GM06990 (cell line): ENCODE results near the gene CFAP161.

Experiments used
- DNase-seq: peaks from one replicate; pipeline ENCODE4 v3.0.0-alpha.2; 2011; ENCODE audit not compliant: insufficient read length; ENCODE audit errors: extremely low read depth
- H3K27me3 ChIP-seq: replicated peaks from 2 replicates; pipeline ENCODE4 v1.6.0; 2011; ENCODE audit warnings: low read length; ENCODE audit not compliant: control insufficient read depth, insufficient read depth
- H3K36me3 ChIP-seq: 2 replicates; pipeline ENCODE4 v1.5.1; 2011; ENCODE audit warnings: low read length; ENCODE audit not compliant: control insufficient read depth, insufficient read depth
- H3K4me3 ChIP-seq: replicated peaks from 2 replicates; pipeline ENCODE4 v1.5.1; 2011; ENCODE audit warnings: low read depth, mild to moderate bottlenecking, control low read depth, low read length
- TF ChIP-seq, protein P1 (sequence below): IDR thresholded peaks from 2 replicates; pipeline ENCODE4 v1.5.1; 2011; ENCODE audit warnings: low read length, control low read depth, mild to moderate bottlenecking, inconsistent platforms; ENCODE audit not compliant: insufficient read depth, poor library complexity, severe bottlenecking

Gene CFAP161

DNA sequence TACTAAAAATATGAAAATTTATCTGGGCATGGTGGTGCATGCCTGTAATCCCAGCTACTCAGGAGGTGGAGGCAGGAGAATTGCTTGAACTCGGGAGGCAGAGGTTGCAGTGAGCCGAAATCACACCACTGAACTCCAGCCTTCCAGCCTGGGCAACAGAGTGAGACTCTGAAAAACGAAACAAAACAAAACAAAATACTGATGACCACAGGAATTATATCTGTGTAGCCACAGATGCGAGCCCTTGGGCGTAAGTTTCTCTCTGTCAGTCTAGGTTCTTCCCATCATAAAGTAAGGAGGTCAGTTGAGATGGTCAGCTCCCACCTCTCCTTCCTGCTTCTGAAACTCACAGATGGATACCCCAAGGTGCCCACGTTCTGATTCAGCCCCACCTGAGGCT is 37.7 kb upstream of the CFAP161 start:
- Histone ChIP-seq H3K36me3 (no peaks in the 10 kb centered on the region), H3K27me3 (peaks cover 2% of the 10 kb centered on the region; the same call in 1 of the 2 replicates), H3K4me3 (no peak overlapping the region)
- TF ChIP-seq, protein P1, sequence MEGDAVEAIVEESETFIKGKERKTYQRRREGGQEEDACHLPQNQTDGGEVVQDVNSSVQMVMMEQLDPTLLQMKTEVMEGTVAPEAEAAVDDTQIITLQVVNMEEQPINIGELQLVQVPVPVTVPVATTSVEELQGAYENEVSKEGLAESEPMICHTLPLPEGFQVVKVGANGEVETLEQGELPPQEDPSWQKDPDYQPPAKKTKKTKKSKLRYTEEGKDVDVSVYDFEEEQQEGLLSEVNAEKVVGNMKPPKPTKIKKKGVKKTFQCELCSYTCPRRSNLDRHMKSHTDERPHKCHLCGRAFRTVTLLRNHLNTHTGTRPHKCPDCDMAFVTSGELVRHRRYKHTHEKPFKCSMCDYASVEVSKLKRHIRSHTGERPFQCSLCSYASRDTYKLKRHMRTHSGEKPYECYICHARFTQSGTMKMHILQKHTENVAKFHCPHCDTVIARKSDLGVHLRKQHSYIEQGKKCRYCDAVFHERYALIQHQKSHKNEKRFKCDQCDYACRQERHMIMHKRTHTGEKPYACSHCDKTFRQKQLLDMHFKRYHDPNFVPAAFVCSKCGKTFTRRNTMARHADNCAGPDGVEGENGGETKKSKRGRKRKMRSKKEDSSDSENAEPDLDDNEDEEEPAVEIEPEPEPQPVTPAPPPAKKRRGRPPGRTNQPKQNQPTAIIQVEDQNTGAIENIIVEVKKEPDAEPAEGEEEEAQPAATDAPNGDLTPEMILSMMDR, result no peak
- DNase-seq, result no peak

DNA sequence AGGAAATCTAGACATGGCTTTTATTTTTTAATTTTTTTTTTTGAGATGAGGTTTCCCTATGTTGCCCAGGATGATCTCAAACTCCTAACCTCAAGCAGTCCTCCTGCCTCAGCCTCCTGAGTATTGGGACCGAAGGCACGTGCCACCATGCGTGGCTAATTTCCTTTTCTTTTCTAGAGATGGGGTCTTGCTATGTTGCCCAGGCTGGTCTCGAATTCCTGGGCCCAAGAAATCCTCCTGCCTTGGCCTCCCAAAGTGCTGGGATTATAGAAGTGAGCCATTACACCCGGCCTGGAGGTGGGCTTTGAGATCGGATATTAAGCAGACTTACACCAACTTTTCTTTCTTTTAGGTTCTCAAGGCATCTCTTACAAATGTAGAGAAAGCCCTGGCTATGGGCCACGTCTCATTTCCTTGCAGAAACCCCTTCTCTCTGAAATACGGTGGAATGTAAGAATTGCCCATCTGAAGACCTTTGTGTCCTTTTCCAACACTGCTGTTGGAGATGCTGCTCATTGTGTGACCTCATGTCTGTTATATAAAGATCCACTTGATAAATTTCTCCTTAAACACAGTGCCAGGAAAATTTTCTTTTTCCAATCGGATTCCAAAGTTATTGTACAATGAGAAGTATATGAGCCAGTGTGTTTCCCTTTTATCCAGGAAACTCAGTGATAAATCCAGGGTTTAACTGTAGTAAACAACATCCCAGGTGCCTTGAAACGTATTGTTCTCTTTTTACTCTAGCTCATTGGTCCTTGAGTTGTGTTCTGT is 36.8 kb upstream of the CFAP161 start:
- no peak for DNase-seq
- TF ChIP-seq, protein P1, result no peak
- H3K36me3 ChIP-seq, result no peaks in the 10 kb centered on the region
- H3K27me3 ChIP-seq, result peaks cover 2% of the 10 kb centered on the region; the same call in 1 of the 2 replicates
- H3K4me3 ChIP-seq, result no peak overlapping the region

GRCh38 chr15:81097890-81098280 is 36.2 kb upstream of the CFAP161 start:
- TF ChIP-seq, protein P1, result no peak
- Histone ChIP-seq H3K27me3 (peaks cover 2% of the 10 kb centered on the region; the same call in 1 of the 2 replicates), H3K36me3 (no peaks in the 10 kb centered on the region), H3K4me3 (no peak overlapping the region)
- DNase-seq, result no peak

GRCh38 chr15:81098349-81098748 is 35.7 kb upstream of the CFAP161 start:
- no peak for DNase-seq
- peaks cover 2% of the 10 kb centered on the region; the same call in 1 of the 2 replicates for H3K27me3 ChIP-seq
- TF ChIP-seq, protein P1, result no peak
- no peaks in the 10 kb centered on the region for H3K36me3 ChIP-seq
- H3K4me3 ChIP-seq, result no peak overlapping the region

- Histone ChIP-seq H3K4me3 (no peak overlapping the region), H3K36me3 (no peaks in the 10 kb centered on the region), H3K27me3 (peaks cover 2% of the 10 kb centered on the region; the same call in 1 of the 2 replicates)
- no peak for DNase-seq
- TF ChIP-seq, protein P1, result no peak
Observed at GRCh38 chr15:81098861-81099651, 35.0 kb upstream of the CFAP161 start.
